ENCODE measurements around the gene HTT.

HTT gene

DNA sequence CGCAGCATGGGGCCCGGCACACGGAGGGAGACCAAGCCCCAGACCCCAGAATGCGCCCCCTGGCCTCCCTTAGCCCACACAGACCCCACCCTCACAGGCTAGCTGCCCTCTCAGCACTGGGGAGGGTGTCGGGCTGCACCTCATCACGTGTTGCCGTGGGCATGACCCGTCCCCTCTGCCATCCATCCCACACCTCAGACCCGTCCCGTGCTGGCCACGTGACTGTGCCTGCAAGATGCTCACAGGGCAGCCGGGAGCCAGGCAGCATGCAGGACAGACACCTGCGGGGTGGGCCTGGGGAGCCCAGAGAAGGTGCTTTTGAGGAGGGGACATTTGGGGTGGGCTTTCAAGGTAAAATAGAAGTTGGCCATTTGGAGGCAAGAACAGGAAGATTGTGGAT is 179.3 kb downstream of the HTT start:
- DNase-seq, result no peak

DNA sequence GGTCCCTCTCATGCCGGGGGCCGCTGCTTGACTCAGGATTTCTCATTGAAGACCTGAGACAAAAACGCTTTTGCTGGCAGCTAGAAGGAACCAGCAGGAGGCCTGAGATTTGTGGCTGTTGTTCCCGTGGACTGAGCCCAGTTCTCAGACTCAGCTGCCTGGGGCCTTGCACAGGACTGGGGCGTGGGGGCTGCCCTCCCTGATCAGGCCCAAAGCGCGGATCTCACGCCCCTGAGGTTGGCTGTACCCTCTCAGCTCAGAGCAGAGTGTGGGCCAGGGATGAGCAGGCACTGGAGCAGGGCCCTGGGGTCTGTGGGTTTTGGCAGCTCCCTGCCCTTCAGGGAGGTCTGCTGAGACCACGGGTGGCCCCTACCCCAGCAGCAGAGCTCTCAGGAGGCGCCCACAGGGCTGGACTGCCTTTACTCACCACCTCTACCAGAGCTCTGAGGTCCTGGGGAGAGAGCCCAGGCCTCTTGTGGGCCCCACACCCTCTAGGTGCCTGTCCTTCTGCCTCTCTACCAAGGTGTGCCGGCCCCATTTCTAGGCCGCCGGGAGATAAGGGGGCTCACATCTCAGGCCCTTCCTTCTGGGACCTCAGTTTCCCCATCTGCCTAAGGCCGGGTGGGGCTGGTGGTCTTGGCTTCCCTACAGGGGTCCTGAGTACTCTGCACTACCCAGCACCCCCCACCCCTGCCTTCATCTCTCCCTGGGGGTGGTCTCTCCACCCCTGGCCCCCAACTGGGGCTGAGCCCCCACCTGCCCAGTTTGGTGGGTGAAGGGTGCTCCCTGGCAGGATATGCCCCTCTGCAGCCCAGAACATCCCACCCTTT is 180.0 kb downstream of the HTT start:
- DNase-seq, result no peak

DNA sequence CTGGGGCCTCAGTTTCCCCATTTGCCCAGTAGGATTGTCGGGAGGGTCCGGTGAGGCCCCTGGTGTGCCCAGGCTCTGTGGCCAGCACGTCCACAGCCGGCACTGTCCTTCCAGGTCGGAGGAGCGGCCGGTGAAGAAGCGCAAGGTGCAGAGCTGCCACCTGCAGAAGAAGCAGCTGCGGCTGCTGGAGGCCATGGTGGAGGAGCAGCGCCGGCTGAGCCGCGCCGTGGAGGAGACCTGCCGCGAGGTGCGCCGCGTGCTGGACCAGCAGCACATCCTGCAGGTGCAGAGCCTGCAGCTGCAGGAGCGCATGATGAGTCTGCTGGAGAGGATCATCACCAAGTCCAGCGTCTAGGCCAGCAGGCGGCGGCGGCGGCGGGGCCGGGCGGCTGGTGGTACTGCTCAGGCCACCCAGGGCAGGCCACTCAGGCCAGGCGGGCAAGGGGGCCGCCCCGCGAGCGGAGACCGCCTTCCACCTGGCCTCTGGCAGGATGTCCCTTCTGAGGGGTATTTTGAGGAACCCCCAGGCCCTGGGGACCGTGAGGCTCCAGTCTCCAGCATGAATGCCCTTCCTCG is 181.2 kb downstream of the HTT start:
- no peak for DNase-seq

DNA sequence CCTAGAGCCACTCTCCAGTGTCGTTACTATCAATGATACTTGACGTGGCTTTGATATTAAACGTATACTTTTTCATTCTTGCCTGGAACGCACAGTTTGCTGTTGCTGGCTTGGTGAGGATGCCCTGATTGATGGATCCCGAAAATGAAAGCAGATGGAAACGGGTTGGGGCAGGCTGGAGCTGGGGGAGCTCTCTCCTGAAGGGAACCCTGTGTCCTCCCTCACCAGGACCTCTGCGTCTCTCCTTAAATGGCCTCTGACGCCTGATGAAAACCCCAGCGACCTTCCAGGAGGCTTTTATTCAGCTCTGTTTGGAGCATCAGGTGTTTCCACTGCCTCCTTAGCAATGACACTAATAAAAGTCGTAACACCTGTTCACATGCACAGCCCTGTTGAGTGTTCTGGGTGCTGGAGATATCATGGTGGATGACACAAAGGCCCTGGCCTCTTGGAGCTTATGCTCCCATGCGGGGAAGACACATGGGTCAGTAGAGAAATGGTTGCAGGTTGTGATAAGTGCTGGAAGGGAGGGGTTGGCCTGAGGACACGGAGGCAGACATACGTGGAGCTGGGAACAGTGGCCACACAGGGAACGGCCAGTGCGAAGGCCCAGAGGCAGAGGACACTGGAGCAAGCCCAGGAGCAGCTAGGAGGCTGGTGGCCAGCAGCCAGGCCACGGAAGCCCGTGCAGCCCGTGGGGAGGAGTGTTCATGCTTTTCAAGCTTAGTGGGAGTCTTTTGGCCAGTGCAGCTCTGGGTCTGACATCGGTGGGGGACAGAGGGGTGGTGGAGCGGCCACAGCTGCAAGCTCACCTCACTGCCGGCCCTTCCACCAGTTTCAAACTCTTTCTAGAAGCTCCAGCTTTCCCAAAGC is 182.0 kb downstream of the HTT start:
- no peak for DNase-seq

DNA sequence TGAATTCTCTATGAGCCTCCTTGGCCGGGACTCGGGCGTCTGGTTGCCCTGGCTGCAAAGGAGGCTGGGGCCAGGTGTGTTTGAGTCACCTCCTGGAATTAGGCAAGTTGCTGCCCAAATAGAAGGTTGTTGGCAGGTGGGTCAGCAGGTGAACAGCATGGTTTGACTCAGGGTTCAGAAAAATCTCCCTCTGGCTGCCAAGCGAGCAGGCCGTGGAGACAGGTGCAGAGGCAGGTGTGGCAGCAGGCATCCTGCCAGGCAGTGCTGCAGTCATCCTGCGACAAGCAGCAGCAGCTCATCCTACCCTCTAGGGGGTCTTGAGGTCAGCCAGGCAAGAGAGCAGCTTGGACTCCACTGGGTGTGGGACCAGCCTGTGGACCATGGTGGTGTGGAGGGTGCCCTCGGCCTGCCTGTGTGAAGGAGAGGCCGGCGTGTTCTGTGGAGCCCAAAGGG is 182.6 kb downstream of the HTT start:
- no peak for DNase-seq

DNA sequence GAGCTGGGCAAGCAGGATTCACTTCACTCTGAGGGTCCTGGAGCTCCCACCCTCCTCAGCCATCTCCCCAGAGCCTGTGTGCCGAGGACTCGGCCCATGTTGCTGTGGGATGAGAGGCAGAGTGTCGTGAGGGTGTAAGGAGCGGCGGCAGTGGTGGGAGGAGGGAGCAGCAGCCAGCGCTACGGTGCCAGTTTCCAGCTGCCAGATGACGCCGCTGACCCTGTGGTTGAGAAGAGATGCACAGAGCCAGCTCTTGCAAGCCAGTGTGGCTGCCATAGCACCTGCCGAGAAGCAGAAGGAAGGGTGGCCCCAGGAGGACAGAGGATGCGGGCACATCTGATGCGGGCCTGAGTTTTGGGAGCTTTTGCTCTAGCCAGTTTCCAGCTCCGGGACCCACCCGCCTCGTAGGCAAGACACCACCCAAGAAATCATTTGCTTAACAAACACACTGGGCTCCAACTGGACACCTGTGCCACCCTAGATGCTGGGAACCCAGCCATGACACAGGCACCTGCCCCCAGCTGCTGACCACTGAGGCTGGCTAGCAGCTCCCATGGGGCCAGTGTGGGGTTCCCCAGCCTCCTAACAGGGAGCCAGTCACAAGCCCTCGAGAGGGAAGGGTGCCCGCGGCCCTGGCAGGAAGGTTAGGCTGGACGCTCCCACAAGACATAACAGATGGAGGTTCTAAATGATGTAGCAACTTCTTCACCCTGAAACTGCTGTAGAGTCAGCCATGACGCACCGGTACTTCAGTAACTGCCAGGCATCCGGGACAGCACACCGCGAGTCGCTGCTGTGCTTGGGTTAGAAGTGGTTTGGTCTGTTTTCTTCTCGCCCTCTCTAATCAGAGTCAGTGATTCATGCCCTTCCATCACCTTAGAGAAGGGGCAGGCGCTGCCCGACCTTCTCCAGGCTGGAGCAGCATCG is 183.3 kb downstream of the HTT start:
- DNase-seq, result no peak

DNA sequence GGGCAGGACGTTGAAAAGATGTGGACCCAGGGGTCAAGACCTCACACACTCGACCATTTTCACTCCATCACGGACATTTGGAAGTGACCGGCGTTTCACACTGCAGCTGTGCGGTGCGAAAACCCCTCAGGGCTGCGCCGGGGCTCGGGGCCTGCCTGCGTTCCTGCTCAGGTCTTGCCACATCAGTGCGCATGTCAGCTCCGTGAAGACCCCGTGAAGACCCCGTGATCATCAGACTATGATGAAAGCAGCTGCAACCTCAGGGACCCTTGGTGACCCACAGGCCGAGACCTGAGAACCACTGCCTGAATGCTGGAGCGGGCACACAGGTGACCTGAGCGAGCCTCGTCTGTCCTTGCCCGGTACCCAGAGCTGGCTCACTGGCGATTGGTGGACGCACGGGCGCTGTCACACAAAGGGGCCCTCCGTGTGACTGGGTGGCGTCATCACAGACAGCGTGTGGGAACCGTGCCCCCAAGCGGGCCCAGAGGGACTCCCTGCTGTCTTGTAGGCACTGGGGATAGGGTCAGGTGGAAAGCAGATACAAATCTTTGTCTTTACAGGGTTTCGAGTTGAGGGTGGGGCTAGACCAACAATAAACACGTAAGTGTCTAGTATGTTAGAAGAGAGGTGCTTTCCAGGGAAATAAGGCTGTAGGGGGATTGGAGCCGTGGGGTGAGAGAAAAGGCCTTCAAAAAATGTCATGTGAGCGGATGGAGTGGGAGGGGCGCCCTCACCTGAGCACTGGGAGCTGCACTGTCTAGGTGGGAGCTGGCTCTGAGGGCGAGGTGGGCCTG is 187.1 kb downstream of the HTT start:
- no peak for DNase-seq

DNA sequence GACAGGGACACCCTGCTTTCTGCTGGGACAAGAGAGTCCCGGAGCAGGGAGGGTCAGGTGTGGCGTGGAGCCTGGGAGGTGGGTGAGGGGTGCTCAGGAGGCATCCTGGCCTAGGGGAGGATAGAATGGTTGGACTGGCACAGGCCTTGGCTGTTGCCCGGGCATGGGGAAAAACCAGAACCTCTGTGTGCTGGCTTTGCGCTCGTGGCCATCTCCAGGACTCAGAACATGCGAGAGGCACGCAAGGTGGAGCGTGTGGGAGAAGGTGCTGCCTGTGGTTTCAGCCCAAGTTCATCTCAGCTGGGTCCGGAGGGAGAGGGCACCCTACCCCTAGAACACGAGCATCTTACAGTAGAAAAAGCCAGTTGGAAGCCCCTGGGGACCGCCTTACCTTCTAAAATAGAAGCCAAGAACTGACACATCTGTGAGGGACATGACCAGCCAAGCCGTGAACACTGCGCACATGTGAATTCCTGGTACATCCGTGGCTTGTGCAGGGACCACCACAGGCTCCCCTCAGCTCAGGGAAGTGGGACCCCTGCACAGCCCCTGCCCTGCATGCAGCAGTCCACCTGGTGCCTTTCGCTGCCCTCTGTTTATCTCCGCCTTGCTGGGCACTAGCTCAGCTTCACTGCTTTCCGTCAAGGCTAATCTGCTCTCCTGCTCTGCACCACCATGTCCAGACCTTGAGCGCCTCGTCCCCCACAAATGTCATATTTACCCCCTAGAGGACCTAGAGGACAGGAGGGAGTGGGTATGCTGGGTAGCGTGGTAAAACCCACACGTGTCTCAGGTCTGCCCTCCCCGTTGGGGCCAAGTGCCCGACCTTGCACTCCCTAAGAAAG is 187.9 kb downstream of the HTT start:
- no peak for DNase-seq

DNA sequence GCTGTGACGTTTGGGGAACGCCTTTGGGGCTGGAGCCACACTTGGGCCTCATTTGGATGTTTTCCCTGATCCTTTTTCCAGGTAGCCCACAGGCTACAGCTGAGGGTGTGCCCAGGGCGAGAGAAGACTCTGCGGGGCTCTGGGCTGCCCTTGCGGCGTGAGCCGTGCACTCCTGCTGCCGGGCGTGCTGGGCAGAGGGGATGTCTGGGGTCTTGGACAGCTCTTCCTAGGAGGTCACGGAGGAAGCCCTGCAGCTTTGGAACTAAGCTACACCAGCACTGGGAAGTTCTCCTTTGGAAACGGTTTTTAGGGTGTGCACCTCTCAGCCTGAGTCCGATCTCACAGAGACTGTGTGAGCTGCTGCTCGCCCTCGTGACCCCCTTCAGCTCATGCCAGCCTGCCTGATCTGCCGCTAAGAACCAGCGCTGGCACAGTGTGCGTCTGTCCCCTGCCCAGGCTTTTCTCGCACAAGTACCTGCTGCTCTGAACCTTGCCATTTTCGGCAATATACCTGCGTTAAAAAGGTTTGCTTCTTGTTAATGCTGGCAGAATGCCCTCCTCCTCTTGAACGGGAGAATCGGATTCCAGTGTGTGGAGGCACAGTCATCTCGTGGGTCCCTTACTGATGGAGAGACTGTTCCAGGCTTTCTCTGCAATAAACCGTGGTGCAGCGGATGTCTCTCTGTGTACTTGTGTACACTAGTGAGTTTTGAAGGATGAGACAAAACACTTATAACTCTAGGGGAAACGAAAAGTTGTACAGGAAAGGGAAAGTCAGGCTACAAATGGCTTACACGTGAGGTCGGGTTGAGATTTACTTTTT is 188.8 kb downstream of the HTT start:
- DNase-seq, result no peak

DNA sequence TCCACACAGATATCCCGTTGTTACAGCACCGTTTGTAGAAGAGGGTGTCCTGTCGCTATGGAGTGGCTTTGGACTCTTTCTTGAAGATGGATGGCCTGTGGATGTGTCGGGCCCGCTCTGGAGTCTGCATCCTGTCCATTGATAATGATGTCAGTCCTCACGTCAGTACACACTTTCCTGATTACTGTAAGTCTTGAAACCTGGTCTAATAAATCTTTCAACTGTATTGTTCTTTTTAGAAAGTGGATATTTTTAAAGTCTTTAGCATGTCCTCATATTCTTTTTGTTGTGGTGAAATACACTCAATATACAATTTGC is 189.4 kb downstream of the HTT start:
- no peak for DNase-seq

DNA sequence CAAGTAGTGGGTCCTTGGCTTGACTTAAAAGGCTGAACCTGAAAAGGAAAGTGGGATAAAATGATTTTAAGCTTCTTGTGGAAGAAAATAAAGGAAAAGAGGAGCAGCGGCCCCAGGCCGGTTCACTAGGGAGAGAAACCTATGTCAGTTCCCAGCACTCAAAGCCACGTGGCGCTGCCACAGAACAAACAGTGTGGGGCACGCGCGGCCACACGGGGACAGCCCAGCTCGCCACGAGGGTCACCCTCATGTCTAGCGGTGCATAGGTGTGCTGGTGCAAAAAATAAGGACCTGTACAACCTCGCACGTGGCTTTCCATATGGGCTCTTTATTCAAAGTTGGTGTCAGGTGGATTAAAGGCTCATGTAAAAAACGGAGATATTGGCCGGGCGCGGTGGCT is 191.6 kb downstream of the HTT start:
- no peak for DNase-seq

DNA sequence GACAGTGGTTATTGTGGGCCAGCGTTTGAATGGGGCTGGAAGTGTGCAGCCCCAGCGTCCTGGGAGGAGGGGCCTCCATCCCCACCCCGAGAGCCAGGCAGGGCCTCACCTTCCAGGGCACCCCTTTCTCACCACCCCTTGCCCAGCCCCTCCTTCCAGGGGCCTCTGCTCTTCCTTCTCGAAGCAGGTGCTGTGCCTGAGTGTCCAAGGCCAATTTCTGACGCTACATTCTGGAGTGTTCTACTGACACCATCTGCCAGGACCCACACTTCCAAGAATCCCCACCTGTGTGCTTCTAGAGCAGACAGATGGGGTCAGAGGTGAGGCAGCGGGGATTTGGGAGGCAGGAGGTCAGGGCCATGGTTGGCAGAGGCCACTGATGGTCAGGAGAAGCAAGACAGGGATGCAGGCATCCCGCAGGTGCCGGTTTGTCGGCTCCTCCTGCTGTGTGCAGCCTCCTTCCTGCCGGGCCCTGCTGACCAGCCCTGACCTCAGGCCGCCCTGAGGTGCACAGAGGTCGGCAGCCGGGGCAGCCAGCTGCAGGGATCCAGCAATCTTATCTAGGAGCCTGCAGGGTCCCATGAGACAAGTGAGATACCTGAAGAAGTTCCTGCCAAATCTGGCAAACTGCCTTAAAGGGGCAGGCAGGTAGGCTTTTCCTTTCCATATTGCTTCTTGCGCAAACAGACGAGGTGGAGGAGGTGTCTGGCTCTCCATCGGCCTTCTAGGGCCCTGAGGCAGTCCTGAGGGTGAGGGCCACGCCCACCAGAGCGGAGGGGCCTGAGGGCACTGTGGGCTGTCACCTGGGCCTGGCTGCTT is 193.3 kb downstream of the HTT start:
- no peak for DNase-seq

DNA sequence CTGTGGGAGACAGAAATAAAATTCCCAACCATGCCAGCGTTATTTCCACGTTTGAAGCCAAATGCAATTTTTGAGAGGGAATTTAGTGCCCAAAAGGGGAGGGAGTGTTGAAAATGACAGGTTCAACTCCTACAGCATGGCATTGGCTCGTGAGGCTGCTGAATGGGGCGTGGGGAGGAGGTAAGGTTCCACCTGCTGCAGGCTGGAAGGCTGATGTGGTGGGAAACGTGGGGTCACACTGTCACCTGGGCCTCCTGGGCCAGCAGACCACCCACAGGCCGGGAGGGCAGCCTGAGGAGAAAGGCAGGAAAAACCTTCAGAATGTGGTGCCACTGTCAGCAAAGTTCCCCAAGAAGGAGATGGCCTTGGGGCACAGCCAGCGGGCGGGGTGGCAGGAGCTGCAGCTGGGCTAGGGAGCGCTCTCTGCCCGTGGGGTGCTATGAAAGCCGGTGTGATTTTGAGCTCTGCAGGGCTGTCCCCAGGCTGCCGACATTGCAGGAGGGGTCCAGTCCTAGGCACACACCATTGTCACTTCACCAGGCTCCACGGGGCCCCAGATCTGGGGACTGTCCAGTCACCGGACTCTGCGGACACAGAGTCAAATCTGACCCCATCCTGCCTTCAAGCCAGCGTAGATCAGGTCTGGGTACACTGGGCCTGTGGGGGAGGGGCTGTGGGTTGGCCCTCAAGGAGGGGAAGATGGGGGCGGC is 194.1 kb downstream of the HTT start:
- DNase-seq, result no peak

DNA sequence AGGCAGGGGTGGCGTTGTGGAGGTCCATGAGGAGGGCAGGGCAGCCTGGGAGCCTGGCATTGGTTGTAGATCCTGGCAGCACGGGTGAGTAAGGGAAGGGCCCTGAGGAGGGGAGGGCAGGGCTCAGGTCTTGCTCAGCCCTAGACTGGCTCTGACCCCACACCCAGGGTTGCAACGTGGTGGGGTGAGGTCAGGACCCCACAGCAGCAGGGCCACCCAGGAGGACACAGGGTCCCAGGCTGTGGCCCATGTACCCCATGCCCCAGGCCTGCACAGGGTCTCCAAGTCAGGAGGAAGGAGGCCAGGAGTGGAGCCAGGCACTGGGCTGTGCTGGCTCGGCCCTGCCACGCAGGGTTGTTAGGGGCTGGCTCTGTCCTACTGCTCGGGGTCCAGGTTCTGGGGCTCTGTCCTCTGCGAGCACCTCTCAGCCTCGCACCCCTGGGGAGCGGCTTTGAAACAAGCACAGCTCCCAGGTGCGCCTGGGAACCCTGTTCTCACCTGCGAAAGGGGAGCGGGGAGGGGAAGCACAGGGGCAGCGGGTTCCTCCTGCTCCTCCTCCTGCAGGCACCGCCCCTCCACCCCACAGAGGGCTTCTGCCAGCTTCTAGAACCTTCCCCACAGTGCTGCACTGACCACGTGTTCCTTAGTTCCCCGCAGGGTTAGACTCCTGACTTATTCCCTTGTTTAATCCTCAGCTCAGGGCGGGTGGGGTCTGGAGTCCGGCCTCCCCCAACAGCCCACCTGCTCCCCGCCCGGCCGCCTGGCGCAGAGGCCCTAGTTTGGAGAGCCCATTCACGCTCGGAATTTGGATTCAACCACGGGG is 194.8 kb downstream of the HTT start:
- no peak for DNase-seq

DNA sequence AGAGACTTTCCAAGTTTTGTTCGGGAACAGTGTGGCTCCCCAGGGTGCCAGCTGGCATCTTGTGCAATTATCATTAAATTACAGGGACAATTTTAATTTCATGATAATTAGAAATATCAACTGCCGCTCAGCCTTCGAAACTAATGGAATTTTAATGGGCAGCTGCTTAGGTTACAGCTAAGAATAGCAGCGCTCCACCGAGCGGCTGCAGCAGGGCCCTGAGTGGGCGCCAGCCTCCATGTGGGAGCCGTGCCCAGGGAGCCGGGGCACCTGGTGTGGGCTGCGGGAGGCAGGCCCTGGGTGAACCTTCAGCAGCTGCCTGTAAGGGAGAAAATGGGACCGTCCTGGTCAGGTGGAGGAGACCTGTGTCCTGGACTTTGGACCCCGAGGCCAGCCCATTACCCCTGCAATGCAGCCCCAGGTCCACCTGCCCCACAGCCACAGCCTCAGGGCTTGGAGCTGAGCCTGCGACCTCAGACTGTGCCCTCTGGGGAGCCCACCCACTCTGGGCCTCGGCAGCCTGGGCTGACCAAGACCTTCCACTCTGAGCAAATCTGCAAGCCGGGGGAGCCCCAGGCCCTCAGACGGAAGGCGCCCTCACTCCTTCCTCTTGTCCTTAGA is 195.6 kb downstream of the HTT start:
- no peak for DNase-seq

DNA sequence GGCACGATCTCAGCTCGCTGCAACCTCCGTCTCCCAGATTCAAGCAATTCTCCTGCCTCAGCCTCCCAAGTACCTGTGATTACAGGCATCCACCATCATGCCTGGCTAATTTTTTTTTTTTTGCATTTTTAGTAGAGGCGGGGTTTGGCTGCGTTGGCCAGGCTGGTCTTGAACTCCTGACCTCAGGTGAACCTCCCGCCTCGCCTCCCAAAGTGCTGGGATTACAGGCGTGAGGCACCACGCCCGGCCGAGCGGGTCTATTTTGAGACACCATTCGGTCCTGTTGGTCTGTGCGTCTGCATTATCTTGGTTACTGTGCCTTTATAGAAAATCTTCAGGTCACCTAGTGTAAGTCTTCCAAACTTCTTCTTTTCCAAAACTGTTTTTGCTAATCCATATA is 196.7 kb downstream of the HTT start:
- no peak for DNase-seq

DNA sequence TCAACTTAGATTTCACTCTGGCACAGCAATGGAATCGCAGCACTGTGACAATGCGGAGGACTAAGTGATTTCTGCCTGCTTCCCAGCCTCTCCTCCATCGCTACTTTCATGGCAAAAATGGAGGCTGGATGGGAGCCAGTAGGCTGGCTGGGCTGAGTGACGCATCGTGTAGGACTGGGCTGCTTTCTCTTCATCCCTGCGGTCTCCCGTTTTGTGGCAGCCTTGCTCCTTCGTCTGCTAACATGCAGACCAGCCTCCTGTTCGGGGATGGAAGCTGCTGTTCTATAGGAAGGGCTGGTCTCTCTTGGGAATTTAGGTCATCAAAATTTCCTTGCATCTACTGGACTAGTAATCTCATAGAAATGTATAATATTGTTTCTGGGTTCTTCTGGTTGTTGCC is 202.5 kb downstream of the HTT start:
- DNase-seq, result no peak

Measured in NCI-H1436 (cell line).